NOMO-1 treated with dmso at 0.1 percent for 144 hours (cell line): ENCODE results near the gene NCOR1.
"Not testable (repeated sequence)": the region's sequence is repeated elsewhere in the genome, so short reads cannot be mapped to it uniquely, and the experiment has no call there.

Source experiments
- DNase-seq: peaks from one replicate; lab custom pipeline; 2025; ENCODE audit not compliant: unreplicated experiment; lab: John Stamatoyannopoulos, UW

Gene NCOR1

GRCh38 chr17:16152326-16152725, 63.0 kb downstream of the NCOR1 start:
- not testable (repeated sequence) for DNase-seq

GRCh38 chr17:16150251-16150856, 65.0 kb downstream of the NCOR1 start:
- no peak for DNase-seq

DNA sequence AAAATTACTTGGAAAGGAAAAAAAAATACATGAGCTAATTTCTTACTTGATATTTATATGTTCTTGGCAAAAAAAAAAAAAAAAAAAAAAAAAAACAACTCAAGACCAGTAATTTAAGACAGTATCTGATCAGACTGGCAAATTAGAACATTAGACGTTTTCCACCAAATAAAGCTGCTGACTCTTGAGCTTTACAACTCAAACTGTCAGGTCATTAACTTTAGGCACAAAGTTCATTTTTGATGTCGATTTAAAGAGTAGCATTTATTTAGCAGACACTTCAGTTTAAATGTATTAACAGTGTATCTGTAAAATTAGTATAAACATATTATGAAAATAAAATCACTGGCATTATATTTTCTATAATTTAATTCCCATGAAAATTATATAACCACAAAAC, 66.7 kb downstream of the NCOR1 start:
- DNase-seq, result no peak

DNA sequence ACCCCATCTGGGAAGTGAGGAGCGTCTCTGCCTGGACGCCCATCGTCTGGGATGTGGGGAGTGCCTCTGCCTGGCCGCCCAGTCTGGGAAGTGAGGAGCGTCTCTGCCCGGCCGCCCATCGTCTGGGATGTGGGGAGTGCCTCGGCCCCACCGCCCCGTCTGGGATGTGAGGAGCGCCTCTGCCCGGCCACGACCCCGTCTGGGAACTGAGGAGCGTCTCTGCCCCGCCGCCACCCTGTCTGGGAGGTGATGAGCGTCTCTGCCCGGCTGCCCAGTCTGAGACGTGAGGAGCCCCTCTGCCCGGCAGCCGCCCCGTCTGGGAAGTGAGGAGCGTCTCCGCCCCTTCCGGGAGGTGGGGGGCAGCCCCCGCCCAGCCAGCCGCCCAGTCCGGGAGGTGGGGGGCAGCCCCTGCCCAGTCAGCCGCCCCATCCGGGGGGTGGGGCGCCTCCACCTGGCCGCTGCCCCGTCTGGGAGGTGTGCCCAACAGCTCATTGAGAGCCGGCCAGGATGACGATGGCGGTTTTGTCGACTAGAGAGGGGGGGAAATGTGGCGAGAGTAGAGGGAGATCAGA, 69.9 kb downstream of the NCOR1 start:
- DNase-seq, result not testable (repeated sequence)

DNA sequence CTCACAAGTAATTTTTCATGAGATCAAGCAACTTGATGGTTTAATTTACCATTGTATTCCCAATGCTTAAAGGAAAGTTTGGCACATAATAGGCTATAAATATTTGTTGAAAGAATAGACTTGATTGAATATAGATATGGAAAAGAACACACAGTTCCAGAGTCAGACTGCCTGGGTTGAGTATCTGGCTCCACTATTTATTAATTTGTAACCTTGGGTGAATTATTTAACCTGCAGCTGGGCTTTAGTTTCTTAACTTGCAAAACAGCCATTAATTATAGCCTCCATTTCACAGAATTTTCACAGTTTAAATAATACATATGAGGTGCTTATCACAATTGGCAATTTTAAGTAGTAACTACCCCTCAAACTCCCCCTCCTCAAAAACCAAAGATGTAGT, 73.6 kb downstream of the NCOR1 start:
- DNase-seq, result no peak

DNA sequence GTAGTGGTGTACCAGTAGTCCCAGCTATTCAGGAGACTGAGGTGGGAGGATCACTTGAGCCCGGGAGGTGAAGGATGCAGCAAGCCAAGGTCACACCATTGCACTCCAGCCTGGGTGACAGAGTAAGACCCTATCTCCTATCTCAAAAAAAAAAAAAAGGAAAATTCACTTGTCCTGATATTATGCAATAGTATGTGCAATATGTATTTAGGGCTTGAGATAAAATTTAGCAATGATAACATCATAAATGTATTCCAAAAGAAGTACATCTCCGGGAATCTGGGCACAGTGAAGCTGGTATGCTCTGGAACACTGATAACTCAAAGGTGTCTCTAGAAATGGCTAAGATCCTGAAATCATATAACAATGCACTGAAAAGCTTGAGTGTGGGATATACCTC, 74.5 kb downstream of the NCOR1 start:
- no peak for DNase-seq

GRCh38 chr17:16135461-16135860, 79.9 kb downstream of the NCOR1 start:
- no peak for DNase-seq

DNA sequence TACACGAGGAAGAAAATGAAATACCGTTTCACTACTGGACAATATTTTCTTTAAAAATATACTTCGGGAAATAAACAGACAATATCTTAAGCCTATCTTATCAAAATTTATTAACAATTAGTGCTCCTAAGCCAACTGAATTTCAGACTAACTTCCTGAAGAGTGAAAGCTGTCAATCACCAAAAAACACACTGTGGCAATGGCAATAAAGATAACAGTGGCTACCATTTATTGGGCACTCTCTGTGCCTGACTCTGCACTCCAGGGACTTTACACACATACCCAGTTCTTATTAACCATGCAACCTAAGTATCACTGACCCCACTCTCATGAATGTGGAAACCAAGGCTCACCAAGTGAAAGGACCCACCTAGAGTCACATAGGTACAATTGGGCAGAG, 83.7 kb downstream of the NCOR1 start:
- no peak for DNase-seq

GRCh38 chr17:16129441-16130205, 85.7 kb downstream of the NCOR1 start:
- DNase-seq, result no peak

DNA sequence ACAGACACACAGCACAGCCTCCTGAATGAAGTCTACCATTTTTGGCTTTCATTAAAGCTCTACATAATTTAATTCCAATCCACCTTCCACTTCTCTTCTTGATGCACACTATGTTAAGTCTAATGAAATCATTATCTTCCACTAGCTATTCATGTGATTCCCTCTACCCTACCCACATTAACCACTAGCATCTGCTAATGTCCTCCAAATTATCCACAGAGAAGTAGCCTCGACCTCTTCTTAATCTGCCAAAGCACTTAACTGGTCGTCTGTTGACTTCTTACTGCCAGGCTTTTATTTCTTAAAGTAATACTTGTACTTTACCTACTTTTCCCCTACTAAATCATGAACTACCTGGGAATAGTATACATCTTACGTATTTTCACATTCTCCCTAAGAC, 91.8 kb downstream of the NCOR1 start:
- DNase-seq, result no peak

GRCh38 chr17:16122697-16123434, 92.5 kb downstream of the NCOR1 start:
- DNase-seq, result no peak

- DNase-seq, result no peak
Observed at GRCh38 chr17:16121915-16122314, 93.4 kb downstream of the NCOR1 start.

DNA sequence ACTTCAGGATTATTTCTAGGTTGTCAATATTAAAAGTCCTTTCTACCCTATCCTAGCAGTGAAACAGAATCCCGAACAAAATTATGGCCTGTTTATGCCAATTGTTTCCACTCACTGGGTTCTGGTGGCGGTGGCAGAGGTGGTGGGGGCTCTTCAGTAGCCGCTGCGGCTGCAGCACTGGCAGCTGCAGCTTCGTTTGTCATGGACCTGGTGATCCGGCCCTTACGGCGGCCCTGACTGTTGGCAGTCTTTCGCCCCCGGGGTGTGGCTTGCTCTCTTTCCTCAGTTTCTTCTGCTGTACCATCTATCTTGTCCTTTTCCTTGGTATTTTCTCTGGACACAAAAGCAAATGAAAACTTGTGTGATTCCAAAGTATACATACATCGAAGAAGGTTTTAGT, 94.4 kb downstream of the NCOR1 start:
- DNase-seq, result no peak

DNA sequence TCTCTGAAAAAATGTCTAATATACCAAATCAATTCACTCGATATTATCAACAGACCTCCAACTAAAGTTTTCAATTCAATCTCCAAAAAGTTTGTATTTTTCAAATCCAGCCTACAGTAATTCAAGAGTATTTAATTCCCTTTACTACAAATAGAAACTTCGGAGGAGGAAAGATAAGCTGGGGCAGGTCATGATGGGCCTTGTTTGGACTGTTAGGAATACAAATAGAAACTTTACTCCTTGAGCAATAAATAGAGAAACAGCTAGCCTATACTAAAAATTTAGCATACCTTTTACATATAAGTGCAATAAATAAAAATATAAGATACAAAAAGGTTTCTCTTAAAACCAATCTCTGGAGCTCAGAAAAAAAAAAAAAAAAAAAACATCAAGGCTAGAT, 98.2 kb downstream of the NCOR1 start:
- no peak for DNase-seq

DNA sequence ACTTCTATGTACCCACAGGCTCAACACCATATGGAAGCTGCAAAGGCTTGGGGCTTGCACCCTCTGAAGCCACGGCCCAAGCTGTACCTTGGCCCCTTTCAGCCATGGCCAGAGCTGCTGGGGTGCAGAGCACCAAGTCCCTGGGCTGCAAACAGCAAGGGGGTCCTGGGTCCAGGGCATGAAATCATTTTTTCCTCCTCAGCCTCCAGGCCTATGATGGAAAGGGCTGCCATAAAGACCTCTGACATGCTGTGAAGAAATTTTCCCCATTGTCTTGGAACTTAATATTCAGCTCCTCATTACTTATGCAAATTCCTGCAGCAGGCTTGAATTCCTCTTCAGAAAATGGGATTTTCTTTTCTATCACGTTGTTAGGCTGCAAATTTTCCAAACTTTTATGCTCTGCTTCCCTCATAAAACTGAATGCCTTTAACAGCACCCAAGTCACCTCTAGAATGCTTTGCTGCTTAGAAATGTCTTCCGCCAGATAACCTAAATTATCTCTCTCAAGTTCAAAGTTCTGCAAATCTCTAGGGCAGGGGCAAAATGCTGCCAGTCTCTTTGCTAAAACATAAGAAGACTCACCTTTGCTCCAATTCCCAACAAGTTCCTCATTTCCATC, 100.1 kb downstream of the NCOR1 start:
- DNase-seq, result not testable (repeated sequence)

DNA sequence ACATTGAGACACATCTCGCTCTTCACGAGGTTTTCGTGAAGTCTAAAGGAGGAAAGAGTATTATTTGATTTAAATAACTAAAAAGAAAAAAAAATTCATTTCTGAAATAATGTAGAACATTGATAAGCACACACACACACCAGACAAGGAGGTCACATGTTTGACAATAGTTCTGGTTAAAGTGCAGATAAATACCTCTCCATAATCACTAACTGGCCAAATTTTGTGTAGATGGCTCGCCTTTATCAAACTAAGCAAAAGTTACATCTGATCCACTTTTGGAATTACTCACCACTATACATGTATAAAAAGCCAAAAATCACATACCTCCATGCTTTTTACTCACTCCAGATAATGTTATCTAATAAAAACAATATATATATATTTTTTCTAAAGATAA, 106.5 kb downstream of the NCOR1 start:
- DNase-seq, result no peak

- DNase-seq, result no peak
Observed at GRCh38 chr17:16108386-16108785, 106.9 kb downstream of the NCOR1 start.

DNA sequence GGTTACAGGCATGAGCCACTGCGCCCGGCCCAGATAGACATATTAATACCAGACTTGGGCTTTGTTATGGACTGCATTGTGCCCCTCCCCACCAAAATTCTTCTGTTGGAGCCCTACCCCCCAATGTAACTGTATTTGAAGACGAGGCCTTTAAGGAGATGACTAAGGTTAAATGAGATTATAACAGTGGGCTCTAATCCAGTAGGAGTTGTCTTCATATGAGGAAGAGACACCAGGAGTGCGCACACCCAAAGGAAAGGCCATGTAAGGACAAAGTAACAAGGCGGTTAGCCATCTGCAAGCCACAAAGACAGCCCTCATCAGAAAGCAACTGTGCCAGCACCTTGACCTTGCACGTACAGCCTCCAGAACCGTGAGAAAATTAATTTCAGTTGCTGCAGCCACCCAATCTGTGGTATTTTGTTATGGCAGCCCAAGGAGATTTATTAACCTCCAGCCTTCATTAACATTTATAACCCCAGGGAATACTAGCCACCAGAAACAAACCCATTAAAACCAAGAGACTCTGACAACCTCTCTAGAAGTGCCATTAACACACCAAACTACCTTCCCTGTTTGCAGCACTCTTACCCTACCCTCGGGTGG, 108.1 kb downstream of the NCOR1 start:
- no peak for DNase-seq

DNA sequence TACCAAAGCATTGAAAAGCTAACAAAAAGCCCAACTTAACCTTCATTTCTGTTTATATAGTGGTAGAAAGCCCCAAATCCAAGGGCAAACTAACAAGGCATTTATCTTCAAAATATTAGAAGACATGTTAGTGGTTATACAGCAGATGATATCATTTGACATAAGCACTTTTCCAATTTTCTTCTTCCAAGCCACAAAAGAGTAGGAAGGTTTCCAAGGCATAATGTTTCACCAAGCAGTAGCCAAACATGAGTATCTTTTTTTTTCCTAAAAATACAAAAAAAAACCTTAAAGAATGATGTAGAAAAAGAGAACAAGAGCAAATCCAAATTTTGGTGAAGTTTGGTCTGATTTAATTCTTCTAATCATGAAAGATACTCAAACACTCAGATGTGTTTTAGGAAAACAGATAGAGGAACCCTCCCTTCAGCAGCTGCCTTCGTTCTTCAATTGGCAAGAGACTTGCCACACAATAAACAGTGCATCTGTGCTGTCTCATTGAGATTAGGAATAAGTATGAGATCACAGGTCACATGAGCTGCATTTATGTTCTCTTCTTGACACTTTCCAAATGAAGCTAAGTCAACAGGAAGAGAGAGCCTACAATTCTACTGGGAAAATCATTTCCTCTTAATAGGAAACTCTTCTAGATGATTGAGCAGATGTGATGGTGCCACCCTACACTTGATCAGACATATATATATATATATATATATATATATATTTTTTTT, 109.0 kb downstream of the NCOR1 start:
- DNase-seq, result no peak

- no peak for DNase-seq
Observed at GRCh38 chr17:16104189-16104588, 111.1 kb downstream of the NCOR1 start.
